Lower leg skin (tissue), 3 donors: Measurements from ENCODE around the gene PTPDC1.

ENCODE experiments used
- POLR2A ChIP-seq, 2 donors: fragments of 450-650 bp; IDR thresholded peaks; one replicate each; pipeline ENCODE4 v1.6.1; 2016 to 2017; ENCODE audit warnings: antibody characterized with exemption in 2 of 2, mild to moderate bottlenecking in 1 of 2, moderate library complexity in 1 of 2
- TF ChIP-seq, protein P1 (sequence below), 3 donors: fragments of 450-650 bp; IDR thresholded peaks; one replicate each; pipeline ENCODE4 v1.5.1; 2016; ENCODE audit warnings: antibody characterized with exemption in 3 of 3, mild to moderate bottlenecking in 3 of 3, moderate library complexity in 2 of 3

GRCh38 chr9:94034511-94034910 lies 49.8 kb upstream of the PTPDC1 start:
- TF ChIP-seq, protein P1, sequence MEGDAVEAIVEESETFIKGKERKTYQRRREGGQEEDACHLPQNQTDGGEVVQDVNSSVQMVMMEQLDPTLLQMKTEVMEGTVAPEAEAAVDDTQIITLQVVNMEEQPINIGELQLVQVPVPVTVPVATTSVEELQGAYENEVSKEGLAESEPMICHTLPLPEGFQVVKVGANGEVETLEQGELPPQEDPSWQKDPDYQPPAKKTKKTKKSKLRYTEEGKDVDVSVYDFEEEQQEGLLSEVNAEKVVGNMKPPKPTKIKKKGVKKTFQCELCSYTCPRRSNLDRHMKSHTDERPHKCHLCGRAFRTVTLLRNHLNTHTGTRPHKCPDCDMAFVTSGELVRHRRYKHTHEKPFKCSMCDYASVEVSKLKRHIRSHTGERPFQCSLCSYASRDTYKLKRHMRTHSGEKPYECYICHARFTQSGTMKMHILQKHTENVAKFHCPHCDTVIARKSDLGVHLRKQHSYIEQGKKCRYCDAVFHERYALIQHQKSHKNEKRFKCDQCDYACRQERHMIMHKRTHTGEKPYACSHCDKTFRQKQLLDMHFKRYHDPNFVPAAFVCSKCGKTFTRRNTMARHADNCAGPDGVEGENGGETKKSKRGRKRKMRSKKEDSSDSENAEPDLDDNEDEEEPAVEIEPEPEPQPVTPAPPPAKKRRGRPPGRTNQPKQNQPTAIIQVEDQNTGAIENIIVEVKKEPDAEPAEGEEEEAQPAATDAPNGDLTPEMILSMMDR (IDR thresholded peaks at IDR 0.05), result no peak
- no peak for TF ChIP-seq POLR2A (IDR thresholded peaks at IDR 0.05)
